Mucosa of descending colon (tissue), 3 donors: ENCODE results near the gene DGCR6L. TPM values are rescaled to one million over a fixed set of nuclear protein-coding genes. Genes with fewer than 3 reads are reported as not detected.
"Not testable (repeated sequence)": the region's sequence is repeated elsewhere in the genome, so short reads cannot be mapped to it uniquely, and the experiment has no call there.

Source experiments
- ATAC-seq: fragments of 200-7000 bp; cut with Tn5 transposase; one replicate; pipeline ENCODE4 v1.9.1; 2020; ENCODE audit warnings: mild to moderate bottlenecking, moderate library complexity
- DNase-seq, 3 donors: peaks; one replicate each; pipeline ENCODE4 v3.0.0-alpha.2; 2020
- H3K36me3 ChIP-seq: fragments of 200-600 bp; one replicate; pipeline ENCODE4 v1.8.0; 2021; ENCODE audit warnings: low read depth, mild to moderate bottlenecking
- H3K4me1 ChIP-seq: fragments of 200-600 bp; one replicate; pipeline ENCODE4 v1.8.0; 2021; ENCODE audit warnings: low read depth, mild to moderate bottlenecking
- H3K4me3 ChIP-seq: fragments of 200-600 bp; one replicate; pipeline ENCODE4 v1.8.0; 2021; ENCODE audit warnings: mild to moderate bottlenecking
- H3K9me3 ChIP-seq: fragments of 200-600 bp; one replicate; pipeline ENCODE4 v1.8.0; 2021; ENCODE audit warnings: mild to moderate bottlenecking
- intact Hi-C, 2 donors: fragments of 100-400 bp; cut with DNase I in 1 of 2; cut with micrococcal nuclease in 1 of 2; formaldehyde crosslinking; loops; one replicate each; pipeline versions ENCODE4 v1.11.0 to v1.11.1; 2022; cut with DNase I, micrococcal nuclease
- long read RNA-seq, 2 donors: library from polyadenylated mRNA; unstranded; transcript quantifications; one replicate each; pipeline ENCODE4 v2.0.0, GENCODE V29; 2019 to 2021
- total RNA-seq, 3 donors: library from RNA; stranded (reverse); fragmentation: NEBNext Ultra II Directional in 2 of 3; extraction: Animal tissue kit (Norgen Biotek cat#: 25700) in 2 of 3; gene quantifications; one replicate each; pipeline versions ENCODE4 v1.2.1 to v1.2.4, GENCODE V29; 2021 to 2023
- TF ChIP-seq, protein P1 (sequence below): fragments of 200-600 bp; IDR thresholded peaks from one replicate; pipeline ENCODE4 v1.8.0; 2022; ENCODE audit warnings: antibody characterized with exemption, mild to moderate bottlenecking
- donor health status: DM: no; HTN: no; CAD: no; lungs with moderate emphysema.
- donor health status: DM: no; HTN: no; CAD: no.
- donor health status: DM: no; HTN: yes; CAD: no.

DGCR6L gene
- total RNA-seq, result 10 to 100 TPM; 24.8 to 33.9 (median 27.5) TPM
- long read RNA-seq, donor 1, transcript DGCR6L-201 (5 exons, 1,154 nt), result major isoform, 60 of 65 reads
- long read RNA-seq, donor 1, partial matches to known transcripts, result 2 of 65 reads
- long read RNA-seq, donor 1, other reads (novel, unspliced or antisense), result 2 of 65 reads
- long read RNA-seq, donor 2, transcript DGCR6L-201 (5 exons, 1,154 nt), result major isoform, 48 of 52 reads
- long read RNA-seq, donor 2, partial matches to known transcripts, result 2 of 52 reads
- long read RNA-seq, donor 2, other reads (novel, unspliced or antisense), result 2 of 52 reads

DNA sequence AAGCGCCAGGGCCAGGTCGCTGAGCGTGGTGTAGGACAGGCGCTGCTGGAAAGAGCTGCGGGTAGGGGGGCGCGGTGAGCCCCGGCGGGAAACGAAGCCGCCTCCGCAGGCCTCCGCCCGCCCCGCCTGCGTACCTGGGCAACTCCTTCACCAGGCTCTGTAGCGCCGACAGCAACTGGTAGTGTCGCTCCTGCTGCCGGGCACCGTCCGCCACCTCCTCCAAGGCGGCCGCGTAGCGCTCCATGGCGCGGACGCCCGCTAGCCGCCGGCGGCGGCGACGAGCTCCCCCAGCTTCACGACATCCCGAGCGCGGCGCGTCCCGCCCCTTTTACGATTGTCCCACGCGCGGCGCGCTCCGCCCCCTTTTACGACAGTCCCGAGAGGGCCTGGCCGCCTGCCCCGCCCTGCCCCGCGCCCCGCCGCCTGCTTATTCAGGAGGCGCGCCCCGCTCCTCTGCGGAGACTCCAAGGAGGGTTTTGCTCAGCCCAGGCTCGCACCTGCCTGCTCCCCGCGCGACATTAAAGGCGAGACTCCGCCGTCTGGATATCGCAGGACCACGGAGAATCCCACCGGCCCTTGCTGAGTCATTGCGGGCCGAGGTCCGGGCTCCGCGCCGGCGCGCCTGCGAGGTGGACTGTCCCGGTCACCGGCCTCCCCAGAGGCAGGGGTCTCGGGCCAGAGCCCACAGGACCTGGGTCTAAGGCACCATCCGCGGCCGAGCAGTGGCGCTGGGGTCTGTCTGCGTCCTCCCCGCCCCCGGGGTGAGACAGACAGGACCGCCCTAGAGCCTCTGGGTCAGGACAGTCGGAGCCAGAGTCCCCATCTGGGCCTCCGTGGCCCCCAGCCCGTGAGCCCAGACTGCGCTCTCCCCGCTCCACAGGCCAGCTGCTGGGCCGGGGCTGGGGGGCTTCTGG lies at the start of gene DGCR6L:
Gene DGCR6L (minus strand): TSS at position 316 of the 914 bp plus-strand sequence. CDS start 72 bp downstream, at position 244.
- Histone ChIP-seq H3K9me3 (no peaks in the 10 kb centered on the region), H3K4me1 (peaks cover 6% of the 10 kb centered on the region), H3K36me3 (no peaks in the 10 kb centered on the region), H3K4me3 (peak within 1 kb of the TSS; percentile 49)
- ATAC-seq, result peak; percentile 98
- TF ChIP-seq, protein P1, sequence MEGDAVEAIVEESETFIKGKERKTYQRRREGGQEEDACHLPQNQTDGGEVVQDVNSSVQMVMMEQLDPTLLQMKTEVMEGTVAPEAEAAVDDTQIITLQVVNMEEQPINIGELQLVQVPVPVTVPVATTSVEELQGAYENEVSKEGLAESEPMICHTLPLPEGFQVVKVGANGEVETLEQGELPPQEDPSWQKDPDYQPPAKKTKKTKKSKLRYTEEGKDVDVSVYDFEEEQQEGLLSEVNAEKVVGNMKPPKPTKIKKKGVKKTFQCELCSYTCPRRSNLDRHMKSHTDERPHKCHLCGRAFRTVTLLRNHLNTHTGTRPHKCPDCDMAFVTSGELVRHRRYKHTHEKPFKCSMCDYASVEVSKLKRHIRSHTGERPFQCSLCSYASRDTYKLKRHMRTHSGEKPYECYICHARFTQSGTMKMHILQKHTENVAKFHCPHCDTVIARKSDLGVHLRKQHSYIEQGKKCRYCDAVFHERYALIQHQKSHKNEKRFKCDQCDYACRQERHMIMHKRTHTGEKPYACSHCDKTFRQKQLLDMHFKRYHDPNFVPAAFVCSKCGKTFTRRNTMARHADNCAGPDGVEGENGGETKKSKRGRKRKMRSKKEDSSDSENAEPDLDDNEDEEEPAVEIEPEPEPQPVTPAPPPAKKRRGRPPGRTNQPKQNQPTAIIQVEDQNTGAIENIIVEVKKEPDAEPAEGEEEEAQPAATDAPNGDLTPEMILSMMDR, result no peak
- DNase-seq, result peak; percentile 98 to 99 (median 98)
- intact Hi-C loops, result no loop called here

DNA sequence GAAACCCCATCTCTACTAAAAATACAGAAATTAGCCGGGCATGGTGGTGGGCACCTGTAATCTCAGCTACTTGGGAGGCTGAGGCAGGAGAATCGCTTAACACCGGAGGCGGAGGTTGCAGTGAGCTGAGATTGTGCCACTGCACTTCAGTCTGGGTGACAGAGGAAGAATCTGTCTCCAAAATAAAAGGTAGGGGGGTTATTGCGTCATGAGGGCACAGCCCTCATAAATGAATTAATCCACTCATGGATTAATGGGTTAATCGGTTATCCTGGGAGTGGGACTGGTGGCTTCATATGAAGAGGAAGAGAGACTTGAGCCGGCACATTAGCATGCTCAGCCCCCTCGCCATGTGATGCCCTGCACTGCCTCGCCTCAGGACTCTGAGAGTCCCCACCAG lies 49.0 kb upstream of the DGCR6L start:
- H3K9me3 ChIP-seq, intact Hi-C loops, ATAC-seq, H3K36me3 ChIP-seq, H3K4me1 ChIP-seq, DNase-seq, H3K4me3 ChIP-seq: not testable (repeated sequence)

DNA sequence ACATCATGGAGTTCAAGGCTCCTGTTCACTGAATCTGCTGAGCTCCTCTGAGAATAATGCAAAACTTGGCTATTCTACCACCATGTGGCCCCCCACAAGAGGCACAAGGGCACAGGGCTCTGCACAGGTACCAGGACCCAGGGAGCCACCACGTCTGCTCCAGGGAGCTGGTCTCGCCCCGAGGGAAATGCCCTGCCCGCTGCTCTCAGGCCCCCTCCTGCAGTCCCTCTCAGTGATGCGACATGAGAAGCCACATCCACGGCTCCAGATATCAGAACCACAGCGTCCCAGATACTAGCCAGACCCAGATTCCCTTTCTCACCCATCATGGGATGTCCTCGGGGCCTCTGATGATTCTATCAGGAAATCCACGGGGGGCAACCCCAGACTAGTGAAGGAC lies 47.0 kb upstream of the DGCR6L start:
- H3K36me3 ChIP-seq, H3K4me1 ChIP-seq, H3K4me3 ChIP-seq, H3K9me3 ChIP-seq, intact Hi-C loops, ATAC-seq, DNase-seq: not testable (repeated sequence)

DNA sequence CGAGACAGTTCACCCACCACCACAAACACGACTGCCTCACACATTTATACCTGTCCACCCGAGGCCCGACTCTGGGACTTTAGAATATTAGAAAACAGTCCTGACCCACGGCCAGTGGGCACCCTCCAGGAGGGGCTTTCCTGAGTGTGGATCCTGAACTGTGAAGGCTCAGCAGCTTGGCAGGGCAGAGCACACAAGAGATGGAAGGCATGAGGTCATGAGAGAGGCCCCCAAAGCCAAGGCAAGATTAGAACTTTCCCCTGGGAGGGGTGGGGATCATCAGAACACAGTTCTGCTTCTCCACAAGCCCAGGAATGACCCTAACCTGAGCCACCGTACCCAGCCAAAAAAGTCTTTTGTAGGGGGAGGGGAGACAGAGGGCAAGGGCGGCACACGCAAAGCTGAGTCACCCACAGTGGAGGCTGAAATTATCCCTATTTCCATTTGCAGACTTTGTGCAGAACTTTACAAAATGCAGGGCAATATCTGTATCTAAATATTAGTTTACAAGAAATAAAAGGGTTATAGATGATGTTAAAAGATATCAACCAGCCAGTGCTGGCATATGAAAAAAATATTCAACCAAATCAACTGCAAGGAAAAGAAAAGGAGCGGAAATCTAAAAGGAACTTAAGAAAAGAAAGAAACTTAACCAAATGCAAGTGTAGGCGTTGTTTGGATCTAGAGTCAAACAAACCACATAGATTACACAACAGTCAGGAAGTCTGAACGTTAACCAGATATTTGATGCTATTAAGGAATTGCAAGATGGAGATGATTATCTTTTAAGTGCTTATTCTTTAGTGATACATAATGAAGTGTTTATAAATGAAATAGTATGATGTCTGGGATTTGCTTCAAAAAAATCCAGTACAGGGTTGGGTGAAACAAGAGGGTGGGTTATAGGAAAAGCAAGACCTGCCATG lies 44.7 kb upstream of the DGCR6L start:
- DNase-seq, ATAC-seq, H3K9me3 ChIP-seq, H3K4me1 ChIP-seq, intact Hi-C loops, H3K4me3 ChIP-seq, H3K36me3 ChIP-seq: not testable (repeated sequence)

DNA sequence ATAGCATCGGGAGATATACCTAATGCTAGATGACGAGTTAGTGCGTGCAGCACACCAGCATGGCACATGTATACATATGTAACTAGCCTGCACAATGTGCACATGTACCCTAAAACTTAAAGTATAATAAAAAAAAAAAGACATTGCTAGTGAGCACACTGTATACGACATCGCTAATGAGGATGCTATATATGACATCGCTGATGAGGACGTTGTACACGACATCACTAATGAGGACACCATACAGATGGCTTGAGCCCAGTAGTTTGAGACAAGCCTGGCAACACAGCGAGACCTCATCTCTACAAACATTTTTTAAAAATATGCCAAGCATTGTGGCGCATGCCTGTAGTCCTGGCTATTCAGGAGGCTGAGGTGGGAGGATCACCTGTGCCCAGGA lies 42.5 kb upstream of the DGCR6L start:
- H3K4me1 ChIP-seq, intact Hi-C loops, ATAC-seq, H3K9me3 ChIP-seq, DNase-seq, H3K4me3 ChIP-seq, H3K36me3 ChIP-seq: not testable (repeated sequence)

DNA sequence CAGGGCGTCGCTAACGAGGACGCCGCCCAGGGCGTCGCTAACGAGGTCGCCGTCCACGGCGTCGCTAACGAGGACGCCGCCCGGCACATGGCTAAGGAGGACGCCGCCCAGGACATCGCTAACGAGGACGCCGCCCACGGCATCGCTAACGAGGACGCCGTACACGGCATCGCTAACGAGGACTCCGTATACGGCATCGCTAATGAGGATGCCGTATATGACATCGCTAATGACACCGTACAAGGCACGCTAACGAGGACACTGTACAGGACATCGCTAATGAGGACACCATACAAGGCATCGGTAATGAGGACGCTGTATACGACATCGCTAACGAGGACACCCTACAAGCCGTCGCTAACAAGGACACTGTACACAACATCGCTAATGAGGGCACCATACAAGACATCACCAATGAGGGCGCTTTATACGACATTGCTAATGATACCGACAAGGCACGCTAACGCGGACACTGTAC lies 41.9 kb upstream of the DGCR6L start:
- H3K36me3 ChIP-seq, H3K9me3 ChIP-seq, intact Hi-C loops, H3K4me3 ChIP-seq, H3K4me1 ChIP-seq, ATAC-seq, DNase-seq: not testable (repeated sequence)

DNA sequence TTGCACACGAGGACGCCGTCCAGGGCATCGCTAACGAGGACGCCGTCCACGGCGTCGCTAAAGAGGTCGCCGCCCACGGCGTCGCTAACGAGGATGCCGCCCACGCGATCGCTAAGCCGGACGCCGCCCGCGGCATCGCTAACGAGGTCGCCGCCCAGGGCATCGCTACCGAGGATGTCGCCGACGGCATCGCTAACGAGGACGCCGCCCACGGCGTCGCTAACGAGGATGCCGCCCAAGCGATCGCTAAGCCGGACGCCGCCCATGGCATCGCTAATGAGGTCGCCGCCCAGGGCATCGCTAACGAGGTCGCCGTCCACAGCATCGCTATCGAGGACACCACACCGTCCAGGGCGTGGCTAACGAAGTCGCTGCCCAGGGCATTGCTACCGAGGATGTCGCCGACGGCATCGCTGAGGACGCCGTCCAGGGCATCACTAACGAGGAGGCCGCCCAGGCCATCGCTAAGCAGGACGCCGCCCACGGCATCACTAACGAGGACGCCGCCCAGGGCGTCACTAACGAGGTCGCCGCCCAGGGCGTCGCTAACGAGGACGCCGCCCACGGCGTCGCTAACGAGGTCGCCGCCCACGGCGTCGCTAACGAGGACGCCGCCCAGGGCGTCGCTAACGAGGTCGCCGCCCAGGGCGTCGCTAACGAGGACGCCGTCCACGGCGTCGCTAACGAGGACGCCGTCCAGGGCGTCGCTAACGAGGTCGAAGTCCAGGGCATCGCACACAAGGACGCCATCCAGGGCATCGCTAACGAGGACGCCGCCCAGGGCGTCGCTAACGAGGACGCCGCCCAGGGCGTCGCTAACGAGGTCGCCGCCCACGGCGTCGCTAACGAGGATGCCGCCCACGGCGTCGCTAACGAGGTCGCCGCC lies 41.2 kb upstream of the DGCR6L start:
- H3K4me3 ChIP-seq, H3K4me1 ChIP-seq, intact Hi-C loops, DNase-seq, H3K36me3 ChIP-seq, ATAC-seq, H3K9me3 ChIP-seq: not testable (repeated sequence)

DNA sequence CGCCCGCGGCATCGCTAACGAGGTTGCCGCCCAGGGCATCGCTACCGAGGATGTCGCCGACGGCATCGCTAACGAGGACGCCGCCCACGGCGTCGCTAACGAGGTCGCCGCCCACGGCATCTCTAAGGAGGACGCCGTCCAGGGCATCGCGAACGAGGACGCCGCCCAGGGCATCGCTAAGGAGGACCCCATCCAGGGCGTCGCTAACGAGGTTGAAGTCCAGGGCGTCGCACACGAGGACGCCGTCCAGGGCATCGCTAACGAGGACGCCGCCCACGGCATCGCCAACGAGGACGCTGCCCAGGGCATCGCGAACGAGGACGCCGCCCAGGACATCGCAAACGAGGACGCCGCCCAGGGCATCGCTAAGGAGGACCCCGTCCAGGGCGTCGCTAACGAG lies 40.4 kb upstream of the DGCR6L start:
- intact Hi-C loops, DNase-seq, H3K4me1 ChIP-seq, H3K4me3 ChIP-seq, ATAC-seq, H3K9me3 ChIP-seq, H3K36me3 ChIP-seq: not testable (repeated sequence)

DNA sequence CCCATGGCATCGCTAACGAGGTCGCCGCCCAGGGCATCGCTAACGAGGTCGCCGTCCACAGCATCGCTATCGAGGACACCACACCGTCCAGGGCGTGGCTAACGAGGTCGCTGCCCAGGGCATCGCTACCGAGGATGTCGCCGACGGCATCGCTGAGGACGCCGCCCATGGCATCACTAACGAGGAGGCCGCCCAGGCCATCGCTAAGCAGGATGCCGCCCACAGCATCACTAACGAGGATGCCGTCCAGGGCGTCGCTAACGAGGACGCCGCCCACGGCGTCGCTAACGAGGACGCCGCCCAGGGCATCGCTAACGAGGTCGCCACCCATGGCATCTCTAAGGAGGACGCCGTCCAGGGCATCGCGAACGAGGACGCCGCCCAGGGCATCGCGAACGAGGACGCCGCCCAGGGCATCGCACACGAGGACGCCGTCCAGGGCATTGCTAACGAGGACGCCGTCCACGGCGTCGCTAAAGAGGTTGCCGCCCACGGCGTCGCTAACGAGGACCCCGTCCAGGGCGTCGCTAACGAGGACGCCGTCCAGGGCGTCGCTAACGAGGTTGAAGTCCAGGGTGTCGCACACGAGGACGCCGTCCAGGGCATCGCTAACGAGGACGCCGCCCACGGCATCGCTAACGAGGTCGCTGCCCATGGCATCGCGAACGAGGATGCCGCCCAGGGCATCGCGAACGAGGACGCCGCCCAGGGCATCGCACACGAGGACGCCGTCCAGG lies 38.8 kb upstream of the DGCR6L start:
- intact Hi-C loops, ATAC-seq: not testable (repeated sequence)

DNA sequence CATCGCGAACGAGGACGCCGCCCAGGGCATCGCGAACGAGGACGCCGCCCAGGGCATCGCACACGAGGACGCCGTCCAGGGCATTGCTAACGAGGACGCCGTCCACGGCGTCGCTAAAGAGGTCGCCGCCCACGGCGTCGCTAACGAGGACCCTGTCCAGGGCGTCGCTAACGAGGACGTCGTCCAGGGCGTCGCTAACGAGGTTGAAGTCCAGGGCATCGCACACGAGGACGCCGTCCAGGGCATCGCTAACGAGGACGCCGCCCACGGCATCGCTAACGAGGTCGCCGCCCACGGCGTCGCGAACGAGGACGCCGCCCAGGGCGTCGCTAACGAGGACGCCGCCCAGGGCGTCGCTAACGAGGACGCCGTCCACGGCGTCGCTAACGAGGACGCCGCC lies 38.1 kb upstream of the DGCR6L start:
- H3K4me1 ChIP-seq, H3K9me3 ChIP-seq, DNase-seq, ATAC-seq, H3K36me3 ChIP-seq, H3K4me3 ChIP-seq, intact Hi-C loops: not testable (repeated sequence)

More for the DNA sequence above, 38.8 kb upstream of the DGCR6L start:
- H3K4me3 ChIP-seq, H3K9me3 ChIP-seq, DNase-seq, H3K36me3 ChIP-seq, H3K4me1 ChIP-seq: not testable (repeated sequence)

DNA sequence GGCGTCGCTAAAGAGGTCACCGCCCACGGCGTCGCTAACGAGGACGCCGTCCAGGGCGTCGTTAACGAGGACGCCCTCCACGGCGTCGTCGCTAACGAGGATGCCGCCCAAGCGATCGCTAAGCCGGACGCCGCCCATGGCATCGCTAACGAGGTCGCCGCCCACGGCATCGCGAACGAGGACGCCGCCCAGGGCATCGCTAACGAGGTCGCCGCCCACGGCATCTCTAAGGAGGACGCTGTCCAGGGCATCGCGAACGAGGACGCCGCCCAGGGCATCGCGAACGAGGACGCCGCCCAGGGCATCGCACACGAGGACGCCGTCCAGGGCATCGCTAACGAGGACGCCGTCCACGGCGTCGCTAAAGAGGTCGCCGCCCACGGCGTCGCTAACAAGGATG lies 37.0 kb upstream of the DGCR6L start:
- DNase-seq, H3K4me3 ChIP-seq, H3K36me3 ChIP-seq, H3K4me1 ChIP-seq, ATAC-seq, intact Hi-C loops, H3K9me3 ChIP-seq: not testable (repeated sequence)
